HEK293T (cell line): ENCODE data around the gene SLC35F6.

Experiments
- FOXM1 ChIP-seq: fragments of 450-650 bp; IDR thresholded peaks from 2 replicates; pipeline ENCODE4 v1.6.1; 2017; ENCODE audit warnings: mild to moderate bottlenecking, borderline replicate concordance
- LEF1 ChIP-seq: fragments of 450-650 bp; IDR thresholded peaks from 2 replicates; pipeline ENCODE4 v1.6.1; 2017; ENCODE audit warnings: mild to moderate bottlenecking, borderline replicate concordance
- NFRKB ChIP-seq: fragments of 450-650 bp; IDR thresholded peaks from 2 replicates; pipeline ENCODE4 v1.6.1; 2016; ENCODE audit warnings: mild to moderate bottlenecking, moderate library complexity
- SP1 ChIP-seq: fragments of 450-650 bp; IDR thresholded peaks from 2 replicates; pipeline ENCODE4 v1.6.1; 2017
- SUZ12 ChIP-seq: fragments of 450-650 bp; IDR thresholded peaks from 2 replicates; pipeline ENCODE4 v1.6.1; 2016; ENCODE audit warnings: mild to moderate bottlenecking

- TF ChIP-seq NFRKB (no peak), SP1 (no peak), SUZ12 (no peak), FOXM1 (no peak), LEF1 (no peak)
Measured at GRCh38 chr2:26822877-26823276, 58.8 kb downstream of the SLC35F6 start.
